HG03025 (cell line): ENCODE results near the gene TUBGCP3.

Experiments used
- ATAC-seq: cut with Tn5 transposase; IDR thresholded peaks from one replicate; pipeline ENCODE4 v1.9.1; 2021; ENCODE audit warnings: mild to moderate bottlenecking, moderate library complexity; ENCODE audit not compliant: unreplicated experiment, low FRiP score

Gene TUBGCP3

DNA sequence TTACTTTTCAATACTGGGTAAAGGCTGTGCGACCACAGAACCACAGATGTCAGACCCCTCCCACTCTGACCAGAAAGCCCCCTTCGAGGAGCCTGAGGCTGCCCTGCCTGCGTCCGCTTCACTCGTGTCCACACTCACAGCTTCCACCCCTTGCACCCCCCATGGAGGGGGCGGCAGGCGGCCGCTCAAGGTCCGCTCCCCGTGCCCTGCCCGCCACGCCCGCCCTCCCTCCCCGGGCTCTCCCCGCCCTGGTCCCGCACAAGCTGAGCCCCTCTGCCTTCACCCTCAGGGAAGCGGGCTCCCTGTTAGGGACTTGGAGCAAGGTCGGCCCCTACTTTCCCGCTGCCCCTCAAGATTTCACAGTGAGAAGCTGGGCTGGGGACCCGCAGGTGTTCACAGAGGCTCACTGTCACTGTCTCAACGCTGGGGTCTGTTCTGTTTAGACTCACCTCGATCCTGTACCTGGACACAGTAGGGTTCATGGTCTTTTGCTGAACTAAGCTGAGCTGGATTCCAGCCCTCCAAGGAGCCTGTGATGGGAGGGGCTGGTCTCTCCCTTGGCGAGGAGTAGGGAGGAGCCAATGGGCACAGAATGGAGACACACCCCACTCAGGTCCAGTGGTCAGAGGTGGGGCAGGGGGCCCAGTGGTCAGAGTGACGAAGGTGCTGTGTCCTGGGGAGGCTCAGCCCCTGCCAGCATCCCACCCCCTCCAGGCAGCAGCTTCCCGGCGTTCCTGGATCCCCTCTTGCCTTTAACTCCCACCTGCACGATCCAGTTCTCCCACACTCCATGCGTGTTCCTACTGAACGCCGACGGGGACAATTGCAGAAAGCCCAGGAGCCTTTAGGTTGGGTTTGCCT lies 142.3 kb downstream of the TUBGCP3 start:
- no peak for ATAC-seq

DNA sequence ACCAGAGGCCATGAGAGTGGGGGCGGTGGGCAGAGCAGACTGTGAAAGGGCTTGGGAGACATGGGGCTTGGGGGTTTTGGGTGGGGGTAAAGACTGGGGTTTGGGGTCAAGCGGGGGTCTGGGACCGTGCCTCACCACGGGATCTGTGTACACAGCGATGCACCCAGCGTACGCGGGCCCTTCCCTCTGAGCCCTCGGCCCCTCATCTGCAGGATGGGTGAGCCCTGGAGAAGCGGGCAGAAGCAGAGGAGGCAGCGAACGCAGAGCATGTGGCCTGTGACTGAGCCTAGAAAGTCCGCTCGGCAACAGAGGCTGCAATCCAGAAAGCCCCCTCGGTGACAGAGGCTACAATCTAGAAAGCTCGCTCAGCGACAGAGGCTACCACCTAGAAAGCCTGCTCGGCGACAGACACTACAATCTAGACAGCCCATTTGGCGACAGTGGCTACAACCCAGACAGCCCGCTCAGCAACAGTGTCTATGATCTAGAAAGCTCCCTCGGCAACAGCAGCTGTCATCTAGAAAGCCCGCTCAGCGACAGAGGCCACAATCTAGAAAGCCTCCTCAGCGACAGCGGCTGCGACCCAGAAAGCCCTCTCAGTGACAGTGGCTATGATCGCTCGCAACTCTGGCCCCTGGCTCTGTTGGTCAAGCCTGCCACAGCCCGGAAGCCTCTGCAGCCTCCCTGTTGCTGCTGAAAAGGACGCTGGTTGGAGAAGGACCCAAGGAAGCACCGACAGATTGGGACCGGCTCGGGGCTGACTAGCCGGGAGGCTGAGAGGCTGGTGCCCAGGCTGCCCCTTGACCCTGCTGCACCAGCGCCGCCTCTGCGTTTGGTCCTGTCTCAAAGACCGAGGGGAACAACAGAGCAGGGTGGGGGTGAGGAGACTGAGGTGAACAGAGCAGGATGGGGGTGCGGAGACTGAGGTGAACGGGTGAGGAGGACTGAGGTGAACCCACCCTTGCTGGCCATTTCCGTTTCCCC lies 143.2 kb downstream of the TUBGCP3 start:
- no peak for ATAC-seq

DNA sequence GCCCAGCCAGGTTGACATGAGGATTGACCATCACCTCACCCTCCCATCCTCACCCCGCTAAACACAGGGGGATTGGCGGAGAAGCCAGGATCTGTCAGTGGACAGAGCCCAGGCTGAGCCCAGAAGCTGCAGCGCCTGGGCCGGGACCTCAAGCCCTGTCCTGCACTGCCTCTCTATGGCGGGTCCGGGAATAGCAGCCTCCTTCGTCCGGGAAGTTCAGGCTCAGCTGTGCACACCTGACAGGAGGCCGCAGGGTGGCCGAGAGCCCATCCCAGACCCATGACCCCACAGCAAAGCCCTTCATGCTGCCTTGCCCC lies 144.0 kb downstream of the TUBGCP3 start:
- ATAC-seq, result no peak

DNA sequence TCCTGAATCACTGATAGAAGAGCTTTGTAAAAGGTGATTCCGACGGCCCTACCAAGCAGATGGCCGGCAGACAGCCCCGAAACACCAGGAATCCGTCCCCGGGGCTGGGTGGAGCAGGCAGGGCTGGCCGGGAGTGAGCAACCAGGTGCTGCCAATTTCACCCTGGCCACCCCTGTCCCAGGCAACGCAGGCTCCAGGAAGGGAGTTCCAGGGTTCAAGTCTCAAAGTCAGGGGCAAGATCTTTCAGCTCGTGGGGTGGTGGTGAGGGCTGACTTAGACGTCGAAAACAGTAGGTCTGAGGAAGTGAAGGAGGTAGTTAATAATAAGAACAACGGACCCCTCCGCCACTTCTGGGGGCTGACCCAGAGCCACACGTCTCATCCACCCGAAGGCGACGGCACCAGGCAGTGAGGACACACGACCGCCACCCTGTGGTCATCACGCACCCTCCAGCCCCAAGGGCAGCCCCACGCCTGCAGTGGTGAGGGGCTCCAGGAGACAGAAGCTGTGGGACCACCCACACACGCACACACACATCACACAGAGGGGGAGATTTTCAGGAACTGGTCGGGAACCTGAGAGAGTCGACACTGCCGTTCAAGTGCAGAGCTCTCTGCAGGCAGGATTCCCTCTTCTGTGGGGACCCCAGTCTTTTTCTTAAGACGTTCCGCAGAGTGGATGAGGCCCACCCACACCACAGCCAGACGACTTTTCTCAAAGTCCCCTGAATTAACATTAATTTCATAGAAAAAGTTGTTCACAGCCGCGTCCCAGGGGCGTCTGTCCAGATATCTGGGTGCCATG lies 144.6 kb downstream of the TUBGCP3 start:
- no peak for ATAC-seq

DNA sequence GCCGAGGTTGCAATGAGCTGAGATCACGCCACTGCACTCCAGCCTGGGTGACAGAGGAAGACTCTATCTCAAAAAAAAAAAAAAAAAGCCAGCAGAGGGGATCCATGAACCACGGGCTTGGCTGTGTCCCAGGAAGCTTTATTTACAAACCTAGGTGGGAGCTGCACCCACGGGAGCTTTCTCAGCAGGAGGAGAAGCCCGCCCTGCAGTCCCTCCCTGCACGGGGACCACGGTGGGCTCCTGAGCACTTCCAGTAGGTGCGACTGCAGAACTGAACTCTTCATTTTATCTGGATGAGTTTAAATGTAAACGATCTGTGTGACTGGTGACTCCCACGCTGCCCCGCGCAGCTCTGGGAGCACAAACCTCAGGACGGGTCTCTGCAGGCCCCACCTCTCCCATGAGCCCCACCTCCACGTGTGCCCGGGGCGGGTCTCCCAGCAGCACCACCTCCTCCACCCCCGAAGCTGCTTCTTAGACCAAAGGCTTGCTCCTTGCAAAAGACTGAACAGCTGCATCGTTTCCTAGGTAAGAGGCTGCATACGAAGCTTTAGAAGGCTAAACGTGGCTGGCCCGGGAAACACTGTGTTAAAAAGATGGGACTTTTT lies 145.4 kb downstream of the TUBGCP3 start:
- ATAC-seq, result no peak

DNA sequence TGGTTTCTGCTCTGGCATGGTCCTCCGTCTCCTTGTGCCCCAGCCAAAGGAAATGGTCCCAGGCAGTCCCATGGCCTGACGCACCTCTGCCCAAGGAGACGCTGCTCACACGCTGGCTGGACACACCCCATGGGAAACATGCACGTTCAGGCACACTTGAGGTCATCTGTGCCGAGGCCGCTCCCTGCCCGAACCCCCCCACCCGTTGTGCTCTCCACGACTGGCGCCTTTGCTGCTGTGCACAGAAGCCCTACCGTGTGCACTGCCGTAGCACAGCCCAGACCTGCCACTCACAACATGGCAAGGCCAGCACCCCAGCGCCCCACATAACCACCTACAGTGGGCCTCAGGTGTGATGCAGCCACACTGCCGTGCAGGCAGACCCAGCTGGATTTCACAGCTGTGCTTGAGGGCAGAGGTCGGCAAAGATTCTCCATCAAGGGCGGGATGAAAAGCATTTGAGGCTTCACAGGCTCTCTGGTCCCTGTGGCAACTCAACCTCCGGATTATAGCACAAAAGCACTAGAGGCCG lies 146.1 kb downstream of the TUBGCP3 start:
- ATAC-seq, result no peak

DNA sequence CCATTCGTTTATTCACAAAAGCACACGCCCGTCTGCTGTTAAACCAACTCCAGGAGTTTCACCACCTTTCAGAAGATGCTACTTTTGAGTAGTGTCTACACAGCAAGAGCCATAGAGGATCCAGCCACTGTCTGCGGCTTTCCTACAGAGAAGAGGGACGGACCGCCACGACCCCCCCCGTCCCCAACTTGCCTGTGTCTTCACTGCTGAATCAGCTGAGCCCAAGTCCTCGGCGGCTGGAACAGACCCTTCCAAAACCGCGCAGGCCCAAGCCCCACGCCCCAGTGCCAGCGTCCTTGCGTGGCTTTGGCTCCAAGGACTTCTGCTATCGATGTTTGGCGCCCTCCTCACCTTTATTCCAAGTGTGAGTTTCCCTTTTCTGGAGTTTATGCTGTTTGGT lies 146.7 kb downstream of the TUBGCP3 start:
- no peak for ATAC-seq

DNA sequence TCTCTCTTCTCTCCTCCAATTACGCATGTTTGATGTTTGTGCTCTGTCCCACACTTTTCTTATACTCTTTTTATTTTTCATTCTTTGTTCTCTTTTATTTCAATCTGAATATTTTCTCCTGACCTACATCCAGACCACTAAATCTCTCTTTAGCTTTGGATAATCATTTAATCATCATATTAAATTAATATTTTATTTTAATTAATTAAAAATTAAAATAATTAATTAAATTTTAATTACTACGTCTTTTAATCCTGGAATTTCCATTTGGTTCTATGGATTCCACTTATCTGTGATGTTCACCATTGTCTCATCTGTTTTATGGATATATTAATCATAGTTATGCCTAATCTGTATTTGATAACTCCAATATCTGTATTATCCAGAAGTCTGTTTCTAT lies 149.4 kb downstream of the TUBGCP3 start:
- no peak for ATAC-seq

DNA sequence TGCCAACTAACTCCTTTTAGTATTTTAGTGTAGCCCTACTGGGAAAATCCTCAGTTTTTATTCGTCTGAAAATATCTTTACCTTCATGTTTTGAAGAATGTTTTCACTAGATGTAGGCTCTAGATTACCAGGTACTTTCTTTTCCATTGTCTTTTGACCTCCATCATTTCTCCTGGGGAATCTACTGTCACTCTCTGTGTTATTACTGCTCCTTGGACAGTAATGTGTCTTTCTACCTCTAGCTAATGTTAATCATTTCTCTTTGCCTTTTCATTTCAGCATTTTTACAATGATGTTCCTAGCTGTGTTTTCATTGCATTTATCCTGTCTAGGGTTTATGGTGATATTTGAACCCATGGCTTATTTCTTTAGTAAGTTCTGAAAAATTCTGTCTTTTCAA lies 149.9 kb downstream of the TUBGCP3 start:
- ATAC-seq, result no peak

DNA sequence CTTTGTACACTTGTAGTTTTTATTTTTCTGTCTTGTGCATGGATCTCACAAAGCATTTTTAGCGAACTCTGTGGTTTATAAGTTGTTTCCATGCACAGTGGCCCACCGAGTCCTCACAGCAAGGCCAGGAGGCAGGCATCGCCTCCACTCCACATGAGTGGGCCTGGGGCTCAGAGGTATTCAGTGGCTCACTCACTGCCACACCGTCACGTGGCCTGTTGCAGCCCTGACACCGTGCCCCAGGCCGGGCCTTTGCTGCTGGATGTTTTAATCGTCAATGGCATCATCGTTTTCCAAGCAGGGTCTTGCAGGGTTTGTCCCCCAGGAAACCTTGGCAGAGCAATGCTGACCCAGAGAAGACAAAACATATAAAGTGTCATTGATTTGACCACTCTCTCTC lies 152.0 kb downstream of the TUBGCP3 start:
- no peak for ATAC-seq
